ENCODE measurements around the gene ZNF280A. TPM values are rescaled to one million over a fixed set of nuclear protein-coding genes. Genes with fewer than 3 reads are reported as not detected.

Gene ZNF280A
- total RNA-seq, 1 experiment from 2014 or later = not detected

DNA sequence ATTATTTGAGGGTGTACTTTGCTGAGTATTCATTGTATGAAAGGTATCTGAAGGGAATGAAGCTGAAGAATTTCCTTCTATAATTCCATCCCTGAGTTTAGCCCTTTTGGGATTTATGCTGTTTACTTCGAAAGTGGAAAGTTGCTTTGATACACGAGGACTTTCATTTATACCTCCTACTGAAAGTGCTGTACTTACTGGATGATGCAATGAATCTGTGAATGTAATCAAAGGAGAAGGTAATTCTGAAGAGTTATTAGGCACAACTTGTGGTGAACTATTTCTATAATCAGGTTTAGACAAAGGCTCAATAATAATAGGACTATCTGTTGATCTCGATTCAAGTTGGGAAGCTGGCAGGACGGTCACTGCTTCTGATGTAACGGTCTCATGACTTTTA, 31.3 kb downstream of the ZNF280A start:
- no peak for TF ChIP-seq EZH2phosphoT487 (IDR thresholded peaks at IDR 0.05; ENCODE audit: borderline replicate concordance, low read length)
- TF ChIP-seq, protein P1, sequence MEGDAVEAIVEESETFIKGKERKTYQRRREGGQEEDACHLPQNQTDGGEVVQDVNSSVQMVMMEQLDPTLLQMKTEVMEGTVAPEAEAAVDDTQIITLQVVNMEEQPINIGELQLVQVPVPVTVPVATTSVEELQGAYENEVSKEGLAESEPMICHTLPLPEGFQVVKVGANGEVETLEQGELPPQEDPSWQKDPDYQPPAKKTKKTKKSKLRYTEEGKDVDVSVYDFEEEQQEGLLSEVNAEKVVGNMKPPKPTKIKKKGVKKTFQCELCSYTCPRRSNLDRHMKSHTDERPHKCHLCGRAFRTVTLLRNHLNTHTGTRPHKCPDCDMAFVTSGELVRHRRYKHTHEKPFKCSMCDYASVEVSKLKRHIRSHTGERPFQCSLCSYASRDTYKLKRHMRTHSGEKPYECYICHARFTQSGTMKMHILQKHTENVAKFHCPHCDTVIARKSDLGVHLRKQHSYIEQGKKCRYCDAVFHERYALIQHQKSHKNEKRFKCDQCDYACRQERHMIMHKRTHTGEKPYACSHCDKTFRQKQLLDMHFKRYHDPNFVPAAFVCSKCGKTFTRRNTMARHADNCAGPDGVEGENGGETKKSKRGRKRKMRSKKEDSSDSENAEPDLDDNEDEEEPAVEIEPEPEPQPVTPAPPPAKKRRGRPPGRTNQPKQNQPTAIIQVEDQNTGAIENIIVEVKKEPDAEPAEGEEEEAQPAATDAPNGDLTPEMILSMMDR (conservative IDR thresholded peaks at IDR 0.05; ENCODE audit: low read depth, low read length) = no peak
- no peak for TF ChIP-seq EZH2 (IDR thresholded peaks at IDR 0.05; ENCODE audit: low read length, unreplicated experiment)
- no peak overlapping the region for H3K9ac ChIP-seq (ENCODE audit: low read length)
- H4K20me1 ChIP-seq (ENCODE audit: low read length) = no peaks in the 10 kb centered on the region
- H3K4me3 ChIP-seq (ENCODE audit: low read length) = no peak overlapping the region
- intact Hi-C loops (cut with micrococcal nuclease) = no loop called here
- H3K27ac ChIP-seq (ENCODE audit: low read length) = no peak overlapping the region
- no peaks in the 10 kb centered on the region for H3F3A ChIP-seq (ENCODE audit: low read length, unreplicated experiment)
- ChIA-PET POLR2A (ENCODE audit: unreplicated experiment) (no interaction called here), CTCF (no interaction called here)
- H3K4me1 ChIP-seq (ENCODE audit: insufficient read depth, low read length) = no peaks in the 10 kb centered on the region
- ATAC-seq (no peak), DNase-seq (no peak)
- H3K9me2 ChIP-seq (replicated peaks; ENCODE audit: low read length) = no peaks in the 10 kb centered on the region
- H2AFZ ChIP-seq (ENCODE audit: low read length) = no peak overlapping the region
- H3K36me3 ChIP-seq (ENCODE audit: low read depth, low read length) = no peaks in the 10 kb centered on the region
- no peaks in the 10 kb centered on the region for H3K79me2 ChIP-seq (ENCODE audit: low read length)
- no TSS peak for BruUV-seq (replicated peaks)
- H3K9me3 ChIP-seq (ENCODE audit: low read length) = no peaks in the 10 kb centered on the region
- H3K27me3 ChIP-seq (ENCODE audit: low read length) = no peaks in the 10 kb centered on the region
- no peak overlapping the region for H3K4me2 ChIP-seq (ENCODE audit: low read length)

- Histone ChIP-seq H3K4me2 (ENCODE audit: low read length) (no peak overlapping the region), H3K9me2 (replicated peaks; ENCODE audit: low read length) (no peaks in the 10 kb centered on the region), H3K4me1 (ENCODE audit: insufficient read depth, low read length) (no peaks in the 10 kb centered on the region), H3K27ac (ENCODE audit: low read length) (no peak overlapping the region), H3K27me3 (ENCODE audit: low read length) (no peaks in the 10 kb centered on the region), H2AFZ (ENCODE audit: low read length) (no peak overlapping the region), H3F3A (ENCODE audit: low read length, unreplicated experiment) (no peaks in the 10 kb centered on the region), H4K20me1 (ENCODE audit: low read length) (no peaks in the 10 kb centered on the region), H3K79me2 (ENCODE audit: low read length) (no peaks in the 10 kb centered on the region), H3K4me3 (ENCODE audit: low read length) (no peak overlapping the region), H3K9ac (ENCODE audit: low read length) (no peak overlapping the region), H3K9me3 (ENCODE audit: low read length) (no peaks in the 10 kb centered on the region), H3K36me3 (ENCODE audit: low read depth, low read length) (no peaks in the 10 kb centered on the region)
- BruUV-seq (replicated peaks) = no TSS peak
- DNase-seq (no peak), ATAC-seq (no peak)
- ChIA-PET CTCF (no interaction called here), POLR2A (ENCODE audit: unreplicated experiment) (no interaction called here)
- TF ChIP-seq EZH2 (IDR thresholded peaks at IDR 0.05; ENCODE audit: low read length, unreplicated experiment) (no peak), EZH2phosphoT487 (IDR thresholded peaks at IDR 0.05; ENCODE audit: borderline replicate concordance, low read length) (no peak)
- TF ChIP-seq, protein P1 (conservative IDR thresholded peaks at IDR 0.05; ENCODE audit: low read depth, low read length) = no peak
- intact Hi-C loops (cut with micrococcal nuclease) = no loop called here
These were observed 32.0 kb downstream of the ZNF280A start for GRCh38 chr22:22487869-22488597.

GRCh38 chr22:22487059-22487458, 33.0 kb downstream of the ZNF280A start:
- TF ChIP-seq EZH2phosphoT487 (IDR thresholded peaks at IDR 0.05; ENCODE audit: borderline replicate concordance, low read length) (no peak), EZH2 (IDR thresholded peaks at IDR 0.05; ENCODE audit: low read length, unreplicated experiment) (no peak)
- TF ChIP-seq, protein P1 (conservative IDR thresholded peaks at IDR 0.05; ENCODE audit: low read depth, low read length) = no peak
- no peak overlapping the region for H3K9ac ChIP-seq (ENCODE audit: low read length)
- no peak overlapping the region for H3K4me3 ChIP-seq (ENCODE audit: low read length)
- DNase-seq (no peak), ATAC-seq (no peak)
- no peak overlapping the region for H2AFZ ChIP-seq (ENCODE audit: low read length)
- no peaks in the 10 kb centered on the region for H3K27me3 ChIP-seq (ENCODE audit: low read length)
- H3K4me1 ChIP-seq (ENCODE audit: insufficient read depth, low read length) = no peaks in the 10 kb centered on the region
- no peak overlapping the region for H3K4me2 ChIP-seq (ENCODE audit: low read length)
- H3K79me2 ChIP-seq (ENCODE audit: low read length) = no peaks in the 10 kb centered on the region
- no peaks in the 10 kb centered on the region for H3K36me3 ChIP-seq (ENCODE audit: low read depth, low read length)
- no TSS peak for BruUV-seq (replicated peaks)
- ChIA-PET POLR2A (ENCODE audit: unreplicated experiment) (no interaction called here), CTCF (no interaction called here)
- H3F3A ChIP-seq (ENCODE audit: low read length, unreplicated experiment) = no peaks in the 10 kb centered on the region
- no peak overlapping the region for H3K27ac ChIP-seq (ENCODE audit: low read length)
- no peaks in the 10 kb centered on the region for H3K9me2 ChIP-seq (replicated peaks; ENCODE audit: low read length)
- intact Hi-C loops (cut with micrococcal nuclease) = no loop called here
- no peaks in the 10 kb centered on the region for H3K9me3 ChIP-seq (ENCODE audit: low read length)
- no peaks in the 10 kb centered on the region for H4K20me1 ChIP-seq (ENCODE audit: low read length)

All from PC-3 (cell line).